Central memory CD8-positive, alpha-beta T cell (primary cell): Measurements from ENCODE around the gene SLC6A6.

ENCODE experiments used
- ATAC-seq: fragments of 150-1000 bp; cut with Tn5 transposase; replicated peaks from 2 replicates; pipeline ENCODE4 v1.10.0; 2022; ENCODE audit warnings: mild to moderate bottlenecking, moderate FRiP score, moderate number of reproducible peaks; ENCODE audit not compliant: poor library complexity, severe bottlenecking; ENCODE audit errors: extremely low read depth
- DNase-seq, 2 donors: peaks; one replicate each; pipeline ENCODE4 v3.0.0; 2021; ENCODE audit warnings: low spot score in 2 of 2
- H3K27ac Mint-ChIP-seq: one replicate; pipeline ENCODE4 v1.8.0; 2022; ENCODE audit warnings: low read depth, mild to moderate bottlenecking, moderate library complexity, mixed read lengths
- H3K27me3 Mint-ChIP-seq: one replicate; pipeline ENCODE4 v1.8.0; 2022; ENCODE audit warnings: mixed read lengths
- H3K36me3 Mint-ChIP-seq: one replicate; pipeline ENCODE4 v1.8.0; 2022; ENCODE audit warnings: mild to moderate bottlenecking, moderate library complexity, mixed read lengths; ENCODE audit not compliant: insufficient read depth
- H3K4me1 Mint-ChIP-seq: one replicate; pipeline ENCODE4 v1.8.0; 2022; ENCODE audit warnings: mixed read lengths
- H3K4me3 Mint-ChIP-seq: one replicate; pipeline ENCODE4 v1.8.0; 2022; ENCODE audit warnings: mild to moderate bottlenecking, moderate library complexity, mixed read lengths
- H3K9me3 Mint-ChIP-seq: one replicate; pipeline ENCODE4 v1.8.0; 2022; ENCODE audit warnings: mixed read lengths

The SLC6A6 gene

GRCh38 chr3:14459384-14459783 is 57.0 kb downstream of the SLC6A6 start:
- peaks cover 18% of the 10 kb centered on the region for H3K4me1 Mint-ChIP-seq
- H3K27me3 Mint-ChIP-seq: no peaks in the 10 kb centered on the region
- ATAC-seq (no peak), DNase-seq (no peak)
- H3K36me3 Mint-ChIP-seq: peaks cover 24% of the 10 kb centered on the region
- H3K9me3 Mint-ChIP-seq: no peaks in the 10 kb centered on the region
- H3K4me3 Mint-ChIP-seq: no peak overlapping the region
- H3K27ac Mint-ChIP-seq: no peak overlapping the region

GRCh38 chr3:14459787-14460186 is 57.4 kb downstream of the SLC6A6 start:
- DNase-seq (no peak), ATAC-seq (no peak)
- Mint-ChIP-seq H3K36me3 (peaks cover 24% of the 10 kb centered on the region), H3K4me1 (peaks cover 15% of the 10 kb centered on the region), H3K4me3 (no peak overlapping the region), H3K27ac (peak overlapping the region; percentile 17), H3K9me3 (no peaks in the 10 kb centered on the region), H3K27me3 (no peaks in the 10 kb centered on the region)

- DNase-seq (no peak), ATAC-seq (no peak)
- peaks cover 22% of the 10 kb centered on the region for H3K36me3 Mint-ChIP-seq
- no peaks in the 10 kb centered on the region for H3K27me3 Mint-ChIP-seq
- H3K4me3 Mint-ChIP-seq: no peak overlapping the region
- no peaks in the 10 kb centered on the region for H3K9me3 Mint-ChIP-seq
- peak overlapping the region; percentile 17 for H3K27ac Mint-ChIP-seq
- H3K4me1 Mint-ChIP-seq: peaks cover 13% of the 10 kb centered on the region
These were observed 58.1 kb downstream of the SLC6A6 start for GRCh38 chr3:14460342-14461005.

GRCh38 chr3:14461006-14461747 is 58.8 kb downstream of the SLC6A6 start:
- peaks cover 22% of the 10 kb centered on the region for H3K36me3 Mint-ChIP-seq
- H3K27me3 Mint-ChIP-seq: no peaks in the 10 kb centered on the region
- peak overlapping the region; percentile 17 for H3K27ac Mint-ChIP-seq
- ATAC-seq (no peak), DNase-seq (no peak)
- H3K4me1 Mint-ChIP-seq: peaks cover 13% of the 10 kb centered on the region
- H3K9me3 Mint-ChIP-seq: no peaks in the 10 kb centered on the region
- H3K4me3 Mint-ChIP-seq: no peak overlapping the region

GRCh38 chr3:14461748-14462324 is 59.4 kb downstream of the SLC6A6 start:
- no peak overlapping the region for H3K4me3 Mint-ChIP-seq
- H3K27me3 Mint-ChIP-seq: no peaks in the 10 kb centered on the region
- no peak for ATAC-seq
- no peak for DNase-seq
- no peaks in the 10 kb centered on the region for H3K9me3 Mint-ChIP-seq
- H3K36me3 Mint-ChIP-seq: peaks cover 23% of the 10 kb centered on the region
- H3K27ac Mint-ChIP-seq: peak overlapping the region; percentile 32
- peaks cover 13% of the 10 kb centered on the region for H3K4me1 Mint-ChIP-seq

GRCh38 chr3:14462738-14463137 is 60.3 kb downstream of the SLC6A6 start:
- peaks cover 24% of the 10 kb centered on the region for H3K36me3 Mint-ChIP-seq
- H3K27ac Mint-ChIP-seq: no peak overlapping the region
- peaks cover 13% of the 10 kb centered on the region for H3K4me1 Mint-ChIP-seq
- DNase-seq (no peak), ATAC-seq (no peak)
- no peak overlapping the region for H3K4me3 Mint-ChIP-seq
- no peaks in the 10 kb centered on the region for H3K9me3 Mint-ChIP-seq
- H3K27me3 Mint-ChIP-seq: no peaks in the 10 kb centered on the region

GRCh38 chr3:14463330-14464140 is 61.1 kb downstream of the SLC6A6 start:
- ATAC-seq (no peak), DNase-seq (no peak)
- no peaks in the 10 kb centered on the region for H3K27me3 Mint-ChIP-seq
- H3K27ac Mint-ChIP-seq: no peak overlapping the region
- peaks cover 26% of the 10 kb centered on the region for H3K36me3 Mint-ChIP-seq
- H3K4me3 Mint-ChIP-seq: no peak overlapping the region
- H3K9me3 Mint-ChIP-seq: no peaks in the 10 kb centered on the region
- peaks cover 13% of the 10 kb centered on the region for H3K4me1 Mint-ChIP-seq

GRCh38 chr3:14464141-14464465 is 61.7 kb downstream of the SLC6A6 start:
- Mint-ChIP-seq H3K4me1 (peaks cover 13% of the 10 kb centered on the region), H3K27me3 (no peaks in the 10 kb centered on the region), H3K36me3 (peaks cover 25% of the 10 kb centered on the region), H3K4me3 (no peak overlapping the region), H3K27ac (no peak overlapping the region), H3K9me3 (no peaks in the 10 kb centered on the region)
- ATAC-seq (no peak), DNase-seq (no peak)

- DNase-seq (no peak), ATAC-seq (no peak)
- Mint-ChIP-seq H3K36me3 (peaks cover 24% of the 10 kb centered on the region), H3K27ac (peak overlapping the region; percentile 29), H3K4me3 (no peak overlapping the region), H3K4me1 (peaks cover 13% of the 10 kb centered on the region), H3K27me3 (no peaks in the 10 kb centered on the region), H3K9me3 (no peaks in the 10 kb centered on the region)
These were observed 62.1 kb downstream of the SLC6A6 start for GRCh38 chr3:14464521-14464920.

- ATAC-seq (no peak), DNase-seq (no peak)
- Mint-ChIP-seq H3K27me3 (no peaks in the 10 kb centered on the region), H3K27ac (no peak overlapping the region), H3K4me1 (peaks cover 7% of the 10 kb centered on the region), H3K4me3 (no peak overlapping the region), H3K9me3 (no peaks in the 10 kb centered on the region), H3K36me3 (peaks cover 27% of the 10 kb centered on the region)
These were observed 63.0 kb downstream of the SLC6A6 start for GRCh38 chr3:14465425-14465824.

GRCh38 chr3:14466179-14466903 is 63.9 kb downstream of the SLC6A6 start:
- H3K27me3 Mint-ChIP-seq: no peaks in the 10 kb centered on the region
- no peak for ATAC-seq

More at GRCh38 chr3:14466179-14466903, 63.9 kb downstream of the SLC6A6 start:
- peaks cover 6% of the 10 kb centered on the region for H3K4me1 Mint-ChIP-seq
- peaks cover 28% of the 10 kb centered on the region for H3K36me3 Mint-ChIP-seq
- no peak overlapping the region for H3K4me3 Mint-ChIP-seq
- H3K9me3 Mint-ChIP-seq: no peaks in the 10 kb centered on the region
- DNase-seq: no peak
- no peak overlapping the region for H3K27ac Mint-ChIP-seq
